Rectal smooth muscle tissue (tissue), 1 donor: ENCODE measurements around the gene CLCN3.
"Not testable (repeated sequence)": the region's sequence is repeated elsewhere in the genome, so short reads cannot be mapped to it uniquely, and the experiment has no call there.

Source experiments
- H3K27ac ChIP-seq: one replicate; pipeline ENCODE4 v1.7.0; 2013; ENCODE audit warnings: low read depth, low read length, inconsistent platforms
- H3K27me3 ChIP-seq: one replicate; pipeline ENCODE4 v1.7.0; 2013; ENCODE audit warnings: low read length; ENCODE audit not compliant: control insufficient read depth, insufficient read depth
- H3K36me3 ChIP-seq: one replicate; pipeline ENCODE4 v1.7.0; 2013; ENCODE audit warnings: low read length; ENCODE audit not compliant: control insufficient read depth, insufficient read depth
- H3K4me1 ChIP-seq: one replicate; pipeline ENCODE4 v1.7.0; 2013; ENCODE audit warnings: low read length; ENCODE audit not compliant: control insufficient read depth, insufficient read depth
- H3K4me3 ChIP-seq: one replicate; pipeline ENCODE4 v1.7.0; 2013; ENCODE audit warnings: low read length
- H3K9ac ChIP-seq: one replicate; pipeline ENCODE4 v1.7.0; 2013; ENCODE audit warnings: low read length

Gene CLCN3

DNA sequence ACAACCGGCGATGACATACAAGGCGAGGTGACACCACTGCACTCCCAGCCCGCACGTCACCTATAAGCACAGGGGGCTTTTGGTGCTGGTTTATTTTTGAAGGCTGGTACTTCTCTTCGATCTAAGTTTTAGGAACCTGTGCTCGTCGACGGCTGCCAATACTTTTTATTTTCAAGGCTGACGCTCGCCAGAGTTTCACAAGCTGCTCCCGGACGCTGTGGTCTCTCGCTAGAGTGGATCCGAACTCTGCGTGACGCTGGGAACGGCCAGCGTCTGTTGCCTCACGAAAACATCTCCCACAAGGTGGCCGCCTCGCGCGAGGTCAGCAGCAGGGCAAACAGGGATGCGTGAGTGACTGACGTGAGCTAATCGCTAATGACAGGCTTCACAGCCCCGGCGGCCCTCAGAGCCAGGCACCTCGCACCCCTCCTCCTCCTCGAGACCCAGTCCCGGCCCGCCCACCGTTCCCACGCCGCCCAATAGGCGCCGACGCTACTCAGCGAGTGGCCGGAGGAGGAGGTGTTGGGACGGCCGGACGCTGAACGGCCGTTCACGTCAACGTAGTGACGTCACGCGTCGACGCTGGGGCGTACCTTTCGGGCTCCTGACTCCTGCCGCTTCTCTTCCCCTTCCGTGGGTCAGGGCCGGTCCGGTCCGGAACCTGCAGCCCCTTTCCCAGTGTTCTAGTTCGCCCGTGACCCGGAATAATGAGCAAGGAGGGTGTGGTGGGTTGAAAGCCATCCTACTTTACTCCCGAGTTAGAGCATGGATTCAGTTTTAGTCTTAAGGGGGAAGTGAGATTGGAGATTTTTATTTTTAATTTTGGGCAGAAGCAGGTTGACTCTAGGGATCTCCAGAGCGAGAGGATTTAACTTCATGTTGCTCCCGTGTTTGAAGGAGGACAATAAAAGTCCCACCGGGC, at the start of gene CLCN3:
CLCN3 (plus strand) TSS at position 621 of the 922 bp plus-strand sequence. CDS start 15,351 bp downstream, outside the sequence.
- Histone ChIP-seq H3K9ac (peak within 1 kb of the TSS; percentile 94), H3K27me3 (no peaks in the 10 kb centered on the region), H3K4me1 (peaks cover 15% of the 10 kb centered on the region), H3K27ac (peak within 1 kb of the TSS; percentile 97), H3K36me3 (no peaks in the 10 kb centered on the region), H3K4me3 (peak within 1 kb of the TSS; percentile 99)

DNA sequence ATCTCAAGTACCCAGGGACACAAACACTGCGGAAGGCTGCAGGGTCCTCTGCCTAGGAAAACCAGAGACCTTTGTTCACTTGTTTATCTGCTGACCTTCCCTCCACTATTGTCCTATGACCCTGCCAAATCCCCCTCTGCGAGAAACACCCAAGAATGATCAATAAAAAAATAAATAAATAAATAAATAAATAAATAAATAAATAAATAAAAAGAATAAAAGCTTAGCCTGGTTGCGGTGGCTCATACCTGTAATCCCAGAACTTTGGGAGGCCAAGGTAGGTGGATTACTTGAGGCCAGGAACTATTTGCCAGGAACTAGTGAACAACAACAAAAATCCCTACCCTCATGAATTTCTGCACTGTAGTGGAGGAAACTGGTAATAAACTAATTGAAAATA, 49.4 kb upstream of the CLCN3 start:
- not testable (repeated sequence) for H3K4me1 ChIP-seq, H3K27me3 ChIP-seq, H3K4me3 ChIP-seq, H3K36me3 ChIP-seq, H3K9ac ChIP-seq, H3K27ac ChIP-seq

DNA sequence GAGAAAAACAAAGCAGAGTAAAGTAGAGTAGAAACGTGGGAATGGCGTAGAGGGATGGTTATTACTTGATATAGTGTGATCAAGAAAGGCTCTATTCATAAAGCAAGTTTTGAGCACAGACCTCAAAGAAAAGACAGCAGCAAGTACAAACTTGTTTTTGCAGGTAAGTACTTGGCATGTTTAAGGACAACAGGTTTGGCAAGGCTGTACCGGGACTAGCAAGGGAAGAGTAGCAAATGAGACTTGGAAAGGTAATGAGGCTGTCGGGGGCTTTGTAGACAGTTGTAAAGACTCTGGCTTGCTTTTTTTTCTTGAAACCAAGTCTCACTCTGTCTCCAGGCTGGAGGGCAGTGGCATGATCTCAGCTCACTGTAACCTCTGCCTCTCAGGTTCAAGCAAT, 48.9 kb upstream of the CLCN3 start:
- Histone ChIP-seq H3K36me3 (no peaks in the 10 kb centered on the region), H3K4me1 (no peaks in the 10 kb centered on the region), H3K27me3 (no peaks in the 10 kb centered on the region), H3K27ac (no peak overlapping the region), H3K4me3 (no peak overlapping the region), H3K9ac (no peak overlapping the region)

DNA sequence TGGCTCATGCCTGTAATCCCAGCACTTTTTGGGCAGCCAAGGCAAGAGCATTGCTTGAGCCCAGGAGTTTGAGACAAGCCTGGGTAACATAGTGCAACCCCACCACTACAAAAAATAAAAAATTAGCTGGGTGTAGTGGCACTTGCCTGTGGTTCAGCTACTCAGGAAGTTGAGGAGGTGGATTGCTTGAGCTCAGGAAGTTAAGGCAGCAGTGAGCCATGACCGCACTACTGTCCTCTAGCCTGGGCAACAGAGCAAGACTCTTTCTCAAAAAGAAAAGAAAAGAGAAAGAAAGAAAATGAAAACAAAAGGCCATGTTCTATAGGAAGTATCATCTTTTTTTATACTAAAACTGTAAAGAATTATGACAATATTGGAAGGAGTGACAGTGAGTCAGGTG, 46.5 kb upstream of the CLCN3 start:
- Histone ChIP-seq H3K27ac (no peak overlapping the region), H3K4me1 (no peaks in the 10 kb centered on the region), H3K27me3 (no peaks in the 10 kb centered on the region), H3K36me3 (no peaks in the 10 kb centered on the region), H3K9ac (no peak overlapping the region), H3K4me3 (no peak overlapping the region)

DNA sequence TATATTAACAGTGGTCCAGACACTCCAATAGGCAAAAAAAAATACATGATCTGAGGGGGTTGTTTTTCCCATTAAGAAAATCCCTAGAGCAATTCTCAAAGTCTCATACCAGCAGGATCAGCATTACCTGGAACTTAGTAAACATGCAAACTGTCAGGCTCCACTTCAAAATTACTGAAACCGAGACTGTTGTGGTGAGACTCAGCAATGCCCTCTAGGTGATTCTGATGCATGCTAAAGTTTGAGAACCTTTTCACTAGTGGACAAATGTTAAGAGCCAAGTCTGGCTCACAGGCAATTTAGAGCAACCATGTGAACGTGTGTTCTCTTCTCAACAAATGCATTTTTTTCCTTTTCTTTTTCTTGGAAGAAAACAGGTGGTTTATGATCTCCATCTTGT, 38.2 kb upstream of the CLCN3 start:
- Histone ChIP-seq H3K27me3 (no peaks in the 10 kb centered on the region), H3K4me3 (no peak overlapping the region), H3K27ac (no peak overlapping the region), H3K4me1 (no peaks in the 10 kb centered on the region), H3K36me3 (no peaks in the 10 kb centered on the region), H3K9ac (no peak overlapping the region)

DNA sequence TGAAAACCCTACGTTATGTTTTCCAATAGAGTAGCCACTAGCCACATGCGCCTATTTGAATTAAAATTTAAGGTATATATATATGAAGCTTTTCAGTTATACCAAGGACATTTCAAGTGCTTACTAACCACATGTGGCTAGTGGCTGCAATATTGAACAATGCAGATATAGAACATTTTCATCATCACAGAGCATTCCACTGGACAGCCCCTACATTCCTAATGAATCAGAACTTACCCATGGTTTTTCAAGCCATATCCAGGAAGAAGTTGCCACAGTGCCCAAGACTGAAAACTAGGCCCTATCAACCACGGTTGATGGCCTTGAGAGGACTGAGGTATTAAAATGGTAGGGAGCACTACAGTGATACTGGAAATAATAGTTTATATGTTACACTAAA, 37.7 kb upstream of the CLCN3 start:
- Histone ChIP-seq H3K36me3 (no peaks in the 10 kb centered on the region), H3K27ac (no peak overlapping the region), H3K4me1 (no peaks in the 10 kb centered on the region), H3K4me3 (no peak overlapping the region), H3K27me3 (no peaks in the 10 kb centered on the region), H3K9ac (no peak overlapping the region)

DNA sequence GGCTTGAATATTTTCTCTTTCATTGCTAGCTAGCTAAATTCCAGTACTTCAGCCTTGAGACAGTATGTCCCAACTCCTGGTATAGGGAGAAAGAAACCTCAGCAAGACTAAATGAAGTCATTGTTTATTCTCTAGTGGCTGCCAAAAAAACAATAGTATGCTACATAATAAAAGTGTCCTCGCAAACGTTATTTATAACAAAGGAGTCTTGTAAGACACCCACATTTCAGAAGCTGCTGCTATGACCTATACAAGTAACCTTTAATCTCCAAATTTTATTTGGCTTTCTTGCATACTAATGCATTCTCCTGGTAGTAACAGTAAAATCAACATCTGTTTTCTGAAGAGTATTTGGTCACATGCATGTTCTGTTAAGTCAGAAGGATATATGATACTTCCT, 36.8 kb upstream of the CLCN3 start:
- Histone ChIP-seq H3K4me1 (no peaks in the 10 kb centered on the region), H3K27ac (no peak overlapping the region), H3K36me3 (no peaks in the 10 kb centered on the region), H3K9ac (no peak overlapping the region), H3K4me3 (no peak overlapping the region), H3K27me3 (no peaks in the 10 kb centered on the region)

DNA sequence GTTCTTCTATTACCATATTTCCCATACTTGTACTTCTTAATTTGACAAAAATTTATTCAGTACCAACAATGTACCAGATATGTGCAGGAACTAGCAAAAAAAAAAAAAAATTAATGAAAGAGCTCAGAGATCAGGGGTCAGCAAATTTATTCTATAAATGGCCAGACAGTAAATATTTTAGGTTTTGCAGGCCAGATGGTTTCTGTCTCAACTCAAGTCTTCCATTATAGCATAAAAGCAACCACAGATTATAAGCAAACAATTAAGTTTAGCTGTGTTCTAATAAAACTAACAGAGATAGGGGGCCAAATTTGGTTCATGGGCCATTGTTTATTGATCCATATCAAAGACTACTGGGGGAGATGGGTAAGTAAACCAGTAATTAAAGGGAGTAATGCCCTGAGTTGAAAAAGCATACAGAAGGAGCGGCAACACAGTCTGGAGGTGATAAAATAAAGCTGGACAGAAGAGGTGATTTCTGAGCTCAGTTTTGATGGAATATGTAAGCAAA, 27.3 kb upstream of the CLCN3 start:
- no peaks in the 10 kb centered on the region for H3K4me1 ChIP-seq
- H3K27ac ChIP-seq: no peak overlapping the region
- no peak overlapping the region for H3K4me3 ChIP-seq
- H3K36me3 ChIP-seq: no peaks in the 10 kb centered on the region
- H3K27me3 ChIP-seq: no peaks in the 10 kb centered on the region
- H3K9ac ChIP-seq: no peak overlapping the region

DNA sequence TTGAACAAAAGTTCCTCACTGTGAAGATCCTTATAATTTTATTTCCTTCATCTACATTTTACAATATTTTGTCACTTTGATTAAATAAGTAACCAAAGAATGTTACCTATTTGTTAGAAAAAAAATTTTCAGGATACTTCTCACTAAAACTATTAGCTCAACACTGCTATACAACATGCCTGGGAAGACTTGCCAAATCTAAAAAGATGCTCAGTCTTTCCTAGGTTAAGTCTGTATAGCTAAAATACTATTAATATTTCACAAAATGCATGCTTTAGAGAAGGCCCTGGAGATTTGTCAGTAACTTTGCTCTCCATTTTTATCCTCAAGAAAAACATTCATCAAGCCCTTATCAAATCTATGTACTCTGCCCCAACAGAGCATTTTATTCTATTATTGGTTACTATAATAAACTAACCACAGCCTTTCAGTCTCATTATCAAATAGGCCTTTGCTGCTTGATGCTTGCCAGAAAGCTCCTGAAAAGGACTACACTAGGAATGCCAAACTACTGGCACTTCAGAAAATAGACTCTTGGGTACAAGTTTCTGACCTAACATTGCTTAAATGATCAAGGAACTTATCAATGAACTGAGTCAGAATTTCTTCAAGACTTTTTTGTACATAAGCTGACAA, 25.7 kb upstream of the CLCN3 start:
- Histone ChIP-seq H3K36me3 (no peaks in the 10 kb centered on the region), H3K4me1 (no peaks in the 10 kb centered on the region), H3K27me3 (no peaks in the 10 kb centered on the region), H3K4me3 (no peak overlapping the region), H3K27ac (no peak overlapping the region), H3K9ac (no peak overlapping the region)

DNA sequence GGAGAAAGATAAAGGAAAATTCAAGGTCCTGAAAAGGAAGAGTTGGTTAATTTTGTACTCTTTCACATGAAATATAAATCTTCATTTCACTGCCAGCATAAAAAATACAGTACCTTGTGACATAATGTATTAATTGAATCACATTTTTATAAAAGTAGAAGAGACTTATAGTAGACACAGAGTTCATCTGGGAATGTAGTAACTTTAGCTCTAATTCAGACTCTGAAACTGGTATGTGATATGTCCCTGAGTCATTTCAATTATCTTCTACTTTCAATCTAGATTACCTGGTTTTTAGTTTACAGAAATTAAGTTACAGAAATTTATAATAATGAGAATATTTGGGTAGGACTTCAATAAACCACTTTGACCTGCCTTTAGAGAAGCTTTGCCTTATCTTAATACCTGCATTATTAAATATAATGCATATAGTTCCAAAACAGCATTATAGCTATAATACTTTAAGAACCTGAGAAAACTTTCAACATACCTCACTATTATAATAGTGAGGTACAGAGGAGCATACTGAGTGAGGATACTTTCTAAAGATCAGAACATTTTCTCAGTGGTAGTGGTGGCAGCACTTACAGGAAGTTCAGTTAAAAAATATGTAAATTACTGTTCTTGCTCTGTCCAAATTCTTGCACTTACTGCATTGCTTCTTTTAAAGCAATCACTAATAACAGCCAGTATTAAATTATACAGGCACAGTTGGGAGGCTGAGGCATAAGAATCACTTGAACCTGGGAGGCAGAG, 19.2 kb upstream of the CLCN3 start:
- no peaks in the 10 kb centered on the region for H3K27me3 ChIP-seq
- no peak overlapping the region for H3K27ac ChIP-seq
- H3K4me1 ChIP-seq: no peaks in the 10 kb centered on the region
- no peak overlapping the region for H3K4me3 ChIP-seq
- H3K9ac ChIP-seq: no peak overlapping the region
- no peaks in the 10 kb centered on the region for H3K36me3 ChIP-seq

DNA sequence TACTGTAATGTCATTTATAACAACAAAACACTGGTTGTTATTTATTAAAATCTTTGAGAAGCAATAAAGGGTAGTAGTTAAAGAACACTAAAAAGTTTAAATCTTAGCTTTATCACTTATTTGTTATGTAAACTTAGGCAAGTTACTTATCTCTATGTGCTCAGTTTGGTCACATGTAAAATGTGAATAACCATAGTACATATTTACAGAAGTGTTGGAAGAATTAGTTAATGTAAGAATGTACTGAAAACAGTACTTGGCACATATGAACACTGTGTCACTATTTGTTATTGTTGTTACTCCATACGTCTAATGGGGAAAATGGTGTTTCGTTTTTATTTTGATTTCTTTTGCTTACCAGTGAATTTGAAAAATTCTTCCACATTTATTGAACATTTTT, 17.1 kb upstream of the CLCN3 start:
- no peaks in the 10 kb centered on the region for H3K4me1 ChIP-seq
- H3K27me3 ChIP-seq: no peaks in the 10 kb centered on the region
- no peak overlapping the region for H3K27ac ChIP-seq
- no peaks in the 10 kb centered on the region for H3K36me3 ChIP-seq
- H3K9ac ChIP-seq: no peak overlapping the region
- H3K4me3 ChIP-seq: no peak overlapping the region

DNA sequence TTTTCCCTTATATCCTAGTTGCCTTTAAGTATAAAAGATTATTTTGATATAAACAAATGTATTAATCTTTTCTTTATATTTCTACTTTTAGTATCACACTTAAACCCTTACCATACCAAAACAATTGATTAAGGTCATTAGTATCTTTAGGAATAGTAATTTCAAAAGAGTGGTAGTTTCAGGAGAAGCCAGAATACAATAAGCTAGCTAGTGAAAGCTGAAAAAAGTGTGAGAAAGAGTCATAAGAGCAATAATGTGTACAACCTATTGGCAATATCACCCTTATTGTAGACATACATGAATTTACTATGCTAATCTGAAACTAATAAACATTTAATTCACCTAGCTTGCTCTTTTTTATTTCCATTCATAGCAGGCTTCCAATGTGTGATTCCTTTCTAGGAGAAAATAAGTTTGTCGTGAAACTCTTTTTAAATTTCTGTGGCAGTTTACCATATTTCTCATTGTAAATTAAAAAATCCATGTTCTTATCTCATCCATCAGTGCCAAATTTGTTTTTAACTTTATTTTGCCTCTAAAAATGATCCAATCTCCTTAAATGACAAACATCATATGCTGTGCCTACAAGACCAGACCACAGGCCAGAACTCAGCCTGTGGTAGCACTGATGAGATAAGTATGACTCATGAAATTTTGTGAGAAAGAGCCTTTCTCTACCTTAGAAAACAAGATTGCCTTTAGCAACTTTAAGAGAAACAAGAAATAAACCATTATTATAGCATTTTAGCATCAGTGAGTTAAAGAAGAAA, 16.1 kb upstream of the CLCN3 start:
- Histone ChIP-seq H3K36me3 (no peaks in the 10 kb centered on the region), H3K27me3 (no peaks in the 10 kb centered on the region), H3K9ac (no peak overlapping the region), H3K27ac (no peak overlapping the region), H3K4me3 (no peak overlapping the region), H3K4me1 (no peaks in the 10 kb centered on the region)
